Measurements from ENCODE around the gene ARMC9.
"Not testable (repeated sequence)": the region's sequence is repeated elsewhere in the genome, so short reads cannot be mapped to it uniquely, and the experiment has no call there.

The ARMC9 gene

DNA sequence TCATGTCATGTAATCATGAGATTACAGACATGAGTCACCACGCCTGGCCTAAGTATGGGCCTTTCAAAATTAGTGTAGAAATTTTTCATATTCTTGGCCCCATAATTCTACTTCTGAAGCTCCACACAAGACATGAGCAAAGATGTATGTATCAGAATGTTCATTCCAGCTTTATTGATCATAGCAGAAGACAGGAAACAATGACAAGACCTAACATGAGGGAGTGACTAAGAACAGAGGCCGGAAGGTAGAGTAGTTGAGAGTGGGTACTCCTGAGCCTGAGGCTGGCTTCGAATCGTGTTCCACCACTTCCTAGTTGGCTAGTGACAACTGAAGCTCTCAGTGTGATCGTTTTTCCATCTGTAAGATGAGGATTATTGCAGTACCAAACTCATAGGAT lies 89.3 kb downstream of the ARMC9 start:
- no peak for DNase-seq (ENCODE audit: low read depth in 2 of 2)

DNA sequence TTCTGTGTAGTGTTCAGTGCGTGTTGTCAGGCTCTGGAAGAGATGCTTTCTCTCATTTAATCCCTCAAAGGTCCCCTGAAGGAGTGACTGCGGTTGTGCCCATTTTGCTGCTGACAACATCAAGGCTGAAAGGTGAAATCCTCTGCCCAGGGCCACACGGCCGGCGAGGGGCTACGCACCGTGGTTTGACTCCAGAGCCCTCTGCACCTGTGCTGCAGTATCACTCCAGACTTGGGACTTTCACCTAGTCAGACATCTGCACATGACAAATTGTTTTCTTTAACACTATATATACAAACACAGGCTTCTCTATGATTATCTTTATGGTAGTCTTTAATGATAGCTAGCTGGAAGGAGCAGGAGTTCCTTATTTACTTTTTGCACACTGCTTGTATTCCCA lies 90.2 kb downstream of the ARMC9 start:
- no peak for DNase-seq (ENCODE audit: low read depth in 2 of 2)

DNA sequence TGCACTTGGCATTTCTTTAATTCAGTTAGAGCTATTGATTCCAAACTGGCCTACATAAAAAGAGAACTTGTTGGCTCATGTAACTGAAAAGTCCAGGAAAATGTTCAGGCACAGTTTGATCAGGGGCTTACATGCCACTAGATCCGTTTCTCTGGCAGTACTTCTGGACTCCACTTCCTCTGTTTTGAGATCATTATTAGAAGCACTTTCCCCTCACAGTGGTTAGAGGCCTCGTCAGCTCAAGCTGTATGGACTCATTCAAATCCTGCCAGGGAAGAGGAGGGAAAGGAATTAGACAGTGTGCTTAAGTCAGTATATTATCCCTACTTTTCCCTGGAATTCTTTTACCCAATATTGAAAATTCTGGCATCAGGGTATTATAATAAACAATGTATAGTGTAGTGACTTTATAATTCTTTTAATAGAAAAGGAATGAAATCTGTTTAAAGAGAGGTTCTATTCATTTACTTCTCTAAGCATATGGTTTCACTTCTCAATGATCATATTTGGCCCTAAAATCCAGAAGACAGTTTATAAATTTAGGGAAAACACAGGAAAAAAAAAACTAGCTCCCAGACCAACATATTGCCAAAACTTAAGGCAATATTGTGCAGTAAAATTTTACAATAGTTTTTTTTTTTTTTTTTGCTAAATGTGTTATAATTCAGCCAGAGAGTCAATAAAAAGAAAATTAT lies 92.0 kb downstream of the ARMC9 start:
- no peak for DNase-seq (ENCODE audit: low read depth in 2 of 2)

DNA sequence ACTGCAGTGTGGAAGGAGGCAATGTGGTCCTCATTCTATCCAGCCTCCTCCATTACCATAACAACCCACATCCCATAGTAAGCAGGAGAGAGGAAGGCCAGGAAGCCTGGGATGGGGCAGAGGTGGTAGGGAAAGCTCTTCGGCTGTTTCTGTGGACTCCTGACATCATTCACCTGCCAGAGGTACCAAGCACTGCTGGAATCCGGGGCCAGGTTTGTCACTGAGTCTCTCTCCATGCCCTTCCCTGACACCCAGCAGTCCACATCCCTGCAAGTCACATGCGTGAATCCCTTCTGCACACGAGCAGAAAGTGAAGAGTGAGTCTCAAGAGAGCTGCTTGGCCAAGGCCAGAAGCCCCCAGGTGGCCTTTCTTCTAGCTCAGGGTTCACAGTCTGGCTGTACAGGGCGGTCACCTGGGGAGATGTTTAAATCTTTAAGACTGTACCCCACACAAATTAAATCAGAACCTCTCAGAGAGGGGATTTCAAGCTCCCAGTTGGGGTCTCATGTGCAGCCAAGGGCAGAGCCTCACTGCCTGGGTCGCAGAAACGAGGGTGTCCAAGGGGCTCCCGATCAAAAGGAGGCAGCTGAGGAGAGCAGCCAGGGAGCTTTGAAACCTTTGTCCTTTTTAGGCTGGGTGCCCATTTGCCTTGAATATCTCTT lies 94.2 kb downstream of the ARMC9 start:
- DNase-seq (ENCODE audit: low read depth in 2 of 2): no peak

DNA sequence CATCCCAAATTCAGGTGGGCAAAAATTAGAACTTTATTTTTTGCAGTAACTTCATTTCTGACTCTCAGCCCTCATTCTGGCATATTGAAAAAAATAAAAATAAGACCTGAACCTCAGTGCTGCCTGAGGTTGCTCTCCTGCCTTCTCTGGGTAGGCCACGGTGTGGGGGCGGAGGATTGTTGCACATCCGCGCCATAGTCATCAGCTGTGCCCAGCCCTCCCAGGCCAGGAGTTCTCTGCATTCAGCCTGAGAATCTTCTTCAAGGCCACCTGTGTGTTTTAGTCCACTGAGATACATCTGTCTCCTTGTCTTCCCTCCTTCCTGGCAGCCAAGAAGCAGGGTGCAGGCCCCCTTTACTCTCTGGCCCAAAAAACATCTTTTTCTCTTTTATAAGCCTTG lies 94.7 kb downstream of the ARMC9 start:
- no peak for DNase-seq (ENCODE audit: low read depth in 2 of 2)

DNA sequence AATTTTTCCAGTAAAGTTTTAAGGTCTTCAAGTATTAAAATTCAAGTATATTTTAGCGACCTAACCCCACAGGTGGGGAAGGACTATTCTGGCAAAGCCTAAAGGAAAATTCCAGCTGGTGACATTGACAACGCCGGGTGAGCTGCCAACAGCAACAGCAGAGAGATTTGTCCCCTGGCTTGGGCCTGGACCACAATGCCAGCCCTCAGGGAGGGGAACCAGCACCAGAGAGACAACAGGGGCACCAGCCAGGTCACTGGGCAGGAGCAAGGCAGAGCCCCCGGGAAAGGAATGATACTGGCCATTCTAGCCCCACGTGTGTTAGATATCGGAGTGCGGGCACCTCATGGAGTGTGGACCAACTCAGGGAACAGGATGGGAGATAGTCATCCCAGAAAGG lies 95.7 kb downstream of the ARMC9 start:
- DNase-seq (ENCODE audit: low read depth in 2 of 2): no peak

DNA sequence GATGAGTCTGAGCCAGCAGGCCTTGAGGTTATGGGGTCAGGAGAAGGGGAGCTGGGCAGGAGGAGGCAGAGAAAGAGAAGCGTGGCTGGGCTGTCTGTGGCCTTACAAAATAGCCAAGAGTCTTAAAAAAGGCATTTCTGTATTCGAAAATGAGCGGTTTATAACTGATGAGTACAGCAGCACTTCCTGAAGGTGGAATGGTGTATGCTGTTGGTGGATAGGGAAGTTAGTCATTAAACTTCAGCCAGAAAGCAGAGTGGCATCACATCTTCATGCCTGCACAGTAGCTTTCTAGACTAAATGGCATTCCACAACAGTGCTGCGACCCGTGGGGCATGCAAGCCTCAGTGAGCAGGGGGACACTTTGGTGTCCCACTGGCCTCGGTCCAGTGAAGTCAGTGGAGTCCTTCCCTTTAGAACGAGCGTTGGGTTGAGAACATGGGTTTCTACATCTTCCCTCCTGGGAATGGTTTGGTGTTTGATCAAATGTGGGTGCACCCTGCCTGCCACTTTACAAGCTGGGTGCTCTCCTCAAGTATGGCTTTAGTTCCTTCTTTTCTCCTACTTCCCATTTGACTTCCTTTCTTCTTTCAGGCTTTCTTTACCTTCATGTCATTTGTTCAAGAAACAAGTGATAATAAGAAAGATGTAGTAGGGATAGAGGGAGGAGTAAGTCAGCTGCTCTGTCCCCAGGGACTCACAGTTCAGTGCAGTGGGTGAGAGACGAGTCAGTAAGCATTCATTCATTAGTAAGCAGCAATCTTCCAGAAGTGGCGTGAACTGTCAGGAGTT lies 96.3 kb downstream of the ARMC9 start:
- no peak for DNase-seq (ENCODE audit: low read depth in 2 of 2)

DNA sequence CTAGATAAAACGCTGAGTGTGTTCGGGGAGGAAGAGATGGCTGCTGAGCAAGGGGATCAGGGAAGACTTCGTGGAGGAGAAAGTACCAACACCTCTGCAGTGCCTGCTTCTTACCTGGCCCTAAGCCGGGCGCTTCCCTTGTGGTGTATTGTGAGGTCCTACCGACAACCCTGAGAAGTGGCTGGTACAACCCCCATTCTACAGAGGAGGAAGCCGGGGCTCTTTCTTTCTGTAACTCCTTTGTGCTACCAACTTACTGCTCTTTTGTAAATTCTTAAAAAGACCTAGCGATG lies 96.9 kb downstream of the ARMC9 start:
- DNase-seq (ENCODE audit: low read depth in 2 of 2): no peak

DNA sequence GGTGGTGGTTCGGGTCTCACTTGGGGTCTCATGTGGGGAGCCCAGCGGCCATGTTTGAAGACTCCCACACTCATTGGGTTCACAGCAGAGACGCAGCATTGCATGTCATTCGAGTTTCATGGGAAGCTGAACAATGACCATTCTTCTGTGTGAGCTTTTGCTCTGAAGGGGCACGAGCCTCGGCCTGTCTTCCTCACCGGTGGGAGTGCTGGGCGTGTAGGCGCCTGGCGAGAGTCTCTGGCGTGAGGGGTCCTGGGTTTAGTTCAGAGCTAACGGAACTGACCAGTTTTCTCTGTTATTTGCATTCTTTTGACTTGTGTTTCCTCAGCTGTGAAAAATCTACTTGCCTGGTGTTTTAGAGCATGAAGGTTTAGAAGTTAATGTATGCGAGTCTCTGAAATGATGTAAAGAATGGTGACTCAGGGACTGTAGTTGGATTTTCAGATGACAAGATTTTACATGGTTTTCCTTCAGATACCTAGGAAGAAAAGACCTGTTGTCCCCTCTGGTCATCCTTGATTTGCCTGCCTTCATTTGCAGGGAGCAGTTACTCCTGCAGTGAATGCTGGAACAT lies 98.1 kb downstream of the ARMC9 start:
- DNase-seq (ENCODE audit: low read depth in 2 of 2): no peak

DNA sequence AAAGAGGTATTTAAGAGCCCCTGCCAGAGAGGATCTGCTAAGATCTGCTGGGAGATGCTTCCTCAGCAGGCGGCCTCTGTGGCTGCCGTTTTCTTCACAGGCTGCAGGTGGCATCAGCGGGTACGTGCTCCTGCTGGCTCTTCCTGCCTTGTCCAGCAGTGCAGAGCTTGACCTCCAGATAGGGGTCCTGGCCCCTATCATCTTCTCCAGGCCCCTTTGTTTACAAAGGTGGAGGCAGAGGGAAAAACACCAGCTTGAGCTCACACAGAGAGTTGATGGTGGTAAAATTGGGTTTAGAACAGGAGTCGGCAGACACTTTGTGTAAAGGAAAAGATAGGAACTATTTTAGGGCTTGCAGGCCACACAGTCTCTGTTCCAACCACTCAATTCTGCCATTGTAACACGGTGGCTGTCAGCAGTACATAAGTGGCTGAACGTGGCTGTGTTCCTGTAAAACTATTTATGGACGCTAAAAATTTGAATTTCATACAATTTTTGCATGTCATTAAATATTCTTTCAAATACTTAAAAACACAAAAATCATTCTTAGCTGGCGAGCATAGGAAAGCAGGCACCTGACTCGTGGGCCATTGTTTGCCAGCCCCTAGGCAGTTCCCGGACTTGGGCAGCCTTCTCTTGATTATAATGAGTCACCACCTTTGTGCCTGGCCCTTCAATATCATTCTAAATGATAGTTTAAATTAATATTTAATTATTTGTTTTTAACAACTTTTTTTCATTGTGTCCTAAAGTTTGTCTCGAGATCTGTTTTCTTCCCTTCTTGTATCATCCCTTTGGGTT lies 98.9 kb downstream of the ARMC9 start:
- DNase-seq (ENCODE audit: low read depth in 2 of 2): peak in 1 of 2 donors; percentile 12

DNA sequence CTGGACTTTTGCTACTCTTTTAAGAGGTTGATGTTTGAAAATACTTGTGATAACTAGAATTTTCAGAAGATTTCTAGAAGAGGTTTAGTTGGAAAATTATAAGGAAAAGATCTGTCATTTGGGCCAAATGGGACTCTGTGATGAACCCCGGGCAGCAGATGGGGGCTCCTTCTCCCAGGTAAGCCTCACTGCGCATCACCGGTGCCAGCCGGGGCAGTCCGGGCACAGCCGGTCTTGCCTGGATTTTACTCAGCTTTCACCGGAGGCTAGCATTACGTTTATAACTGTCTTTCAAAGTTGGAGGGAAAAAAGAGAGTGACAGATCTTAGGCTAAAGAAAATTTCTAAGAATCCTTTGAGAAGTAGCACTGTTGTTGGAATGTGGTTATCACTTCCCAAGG lies 99.7 kb downstream of the ARMC9 start:
- no peak for DNase-seq (ENCODE audit: low read depth in 2 of 2)

DNA sequence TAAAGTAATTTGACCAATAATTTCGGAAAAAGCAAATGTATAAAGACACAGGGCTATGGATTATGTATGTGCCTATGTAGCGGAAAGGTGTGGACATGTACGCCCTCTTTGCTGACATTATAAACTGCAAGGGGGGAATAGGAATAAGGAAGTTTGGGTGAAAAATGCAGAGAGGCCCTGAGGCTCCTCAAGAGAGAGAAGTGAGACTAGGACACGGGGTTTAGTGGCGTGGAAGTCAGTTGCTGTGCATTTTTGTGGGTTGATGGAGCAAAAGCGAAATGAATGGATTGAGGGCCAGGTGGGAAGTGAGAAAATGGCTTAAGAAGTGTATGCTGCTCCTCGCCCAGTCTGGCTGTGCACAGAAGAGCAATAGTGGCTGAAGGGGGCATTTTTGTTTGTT lies 100.8 kb downstream of the ARMC9 start:
- DNase-seq (ENCODE audit: low read depth in 2 of 2): no peak

DNA sequence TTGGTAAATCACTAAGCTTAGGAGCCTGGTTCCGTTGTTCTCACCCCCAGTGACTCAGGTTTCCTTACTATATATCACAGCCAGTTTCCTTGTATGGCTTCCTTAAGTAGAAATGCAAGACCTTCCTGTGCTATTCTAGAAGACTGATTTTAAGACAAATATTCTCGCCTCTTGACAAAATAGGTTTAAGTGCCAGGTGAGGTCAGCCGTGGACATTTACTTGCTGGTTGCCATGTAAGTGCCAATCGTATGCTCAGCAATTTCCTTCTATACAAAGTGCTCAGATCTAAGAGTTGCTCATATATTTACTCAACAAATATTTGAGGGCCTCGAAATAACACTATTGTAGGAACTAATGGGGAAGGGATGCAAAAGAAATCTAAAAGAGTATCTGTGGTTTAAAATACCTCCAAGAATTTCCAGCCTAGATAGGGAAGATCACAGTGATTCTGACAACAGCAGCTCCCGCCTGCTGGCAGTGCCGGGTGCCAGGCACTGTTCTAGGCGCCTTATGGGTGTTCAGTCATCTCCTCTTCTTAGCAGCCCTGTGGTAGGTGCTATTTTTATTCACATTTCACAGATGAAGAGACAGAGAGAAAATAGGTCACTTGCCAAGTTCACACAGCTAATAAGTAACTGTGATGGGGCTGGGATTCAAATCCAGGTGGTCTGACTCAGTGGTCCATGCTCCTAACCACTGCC lies 101.7 kb downstream of the ARMC9 start:
- no peak for DNase-seq (ENCODE audit: low read depth in 2 of 2)

DNA sequence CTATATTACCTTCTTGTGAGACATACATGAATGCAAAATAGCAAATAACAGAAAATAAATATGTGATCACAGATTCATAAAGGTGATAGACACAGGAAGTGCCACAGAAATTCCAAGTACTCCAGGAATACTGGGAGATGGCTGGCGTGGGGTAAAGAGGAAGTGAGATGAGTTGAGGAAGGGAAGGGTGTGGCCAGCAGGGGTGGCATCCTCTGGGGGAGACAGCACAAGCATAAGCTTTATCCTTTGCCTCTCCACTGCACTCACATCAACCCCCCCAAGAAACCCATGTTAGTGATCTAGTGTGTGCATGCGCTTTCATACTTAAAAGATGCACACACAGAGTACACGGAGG lies 102.3 kb downstream of the ARMC9 start:
- no peak for DNase-seq (ENCODE audit: low read depth in 2 of 2)

DNA sequence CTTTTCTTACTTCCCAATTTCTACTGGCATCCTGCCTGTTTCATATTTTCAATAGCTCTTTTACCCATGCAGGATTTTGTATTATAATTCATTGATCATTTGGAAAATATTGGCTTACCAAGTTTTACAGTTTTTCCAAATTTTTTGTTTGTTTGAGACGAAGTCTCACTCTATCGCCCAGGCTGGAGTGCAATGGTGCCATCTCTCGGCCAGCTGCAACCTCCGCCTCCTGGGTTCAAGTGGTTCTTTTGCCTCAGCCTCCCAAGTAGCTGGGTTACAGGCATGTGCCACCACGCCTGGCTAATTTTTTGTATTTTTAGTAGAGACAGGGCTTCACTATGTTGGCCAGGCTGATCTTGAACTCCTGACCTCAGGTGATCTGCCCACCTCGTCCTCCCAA lies 105.8 kb downstream of the ARMC9 start:
- not testable (repeated sequence) for DNase-seq (ENCODE audit: low read depth in 2 of 2)

DNA sequence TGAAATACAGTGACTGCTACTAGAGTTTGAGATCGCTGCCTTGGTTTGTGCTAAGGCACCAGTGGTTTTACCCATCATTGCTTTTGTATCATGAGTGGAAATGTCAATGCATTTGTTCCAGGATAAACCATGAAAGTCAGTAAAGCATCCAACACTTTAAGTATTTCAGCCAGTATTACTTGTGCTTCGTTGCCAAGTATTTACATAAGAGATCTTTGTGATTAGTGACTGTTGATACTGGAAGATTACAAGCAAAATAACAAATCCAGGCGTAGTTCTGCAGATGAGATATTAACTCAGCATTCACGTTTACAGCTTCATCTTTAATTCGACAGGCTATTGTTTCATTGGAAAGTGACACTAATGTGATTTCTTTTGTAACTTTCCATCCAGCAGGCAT lies 106.8 kb downstream of the ARMC9 start:
- DNase-seq (ENCODE audit: low read depth in 2 of 2): no peak

DNA sequence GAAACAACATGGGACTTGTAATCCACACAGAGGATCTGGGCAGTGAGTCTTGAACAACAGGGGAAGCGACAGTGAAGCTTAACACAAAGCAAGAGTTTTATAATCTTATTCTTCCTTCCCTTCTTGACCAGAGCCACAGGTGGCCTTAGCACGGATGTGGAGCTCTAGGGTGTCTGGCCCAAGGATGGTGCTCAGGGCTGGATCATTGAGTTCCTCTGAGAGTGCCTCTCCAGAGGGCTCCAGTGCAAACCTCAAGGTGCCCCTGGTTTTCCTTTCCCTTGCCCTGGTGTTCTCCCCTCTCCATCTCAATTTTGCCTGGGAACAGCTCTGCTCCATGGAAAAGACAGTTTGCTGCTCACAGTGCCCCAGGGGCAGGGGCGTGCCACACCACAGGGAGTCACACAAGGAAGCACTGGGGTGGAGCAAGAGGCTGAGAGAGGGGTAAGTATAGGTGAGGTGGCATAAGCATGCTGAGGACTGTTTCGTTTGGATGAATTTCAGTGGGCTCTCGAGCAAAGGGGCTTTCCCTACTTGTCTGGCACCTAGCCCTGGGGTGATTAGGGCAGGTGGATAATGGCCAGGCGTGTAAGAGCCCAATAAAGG lies 108.5 kb downstream of the ARMC9 start:
- no peak for DNase-seq (ENCODE audit: low read depth in 2 of 2)

DNA sequence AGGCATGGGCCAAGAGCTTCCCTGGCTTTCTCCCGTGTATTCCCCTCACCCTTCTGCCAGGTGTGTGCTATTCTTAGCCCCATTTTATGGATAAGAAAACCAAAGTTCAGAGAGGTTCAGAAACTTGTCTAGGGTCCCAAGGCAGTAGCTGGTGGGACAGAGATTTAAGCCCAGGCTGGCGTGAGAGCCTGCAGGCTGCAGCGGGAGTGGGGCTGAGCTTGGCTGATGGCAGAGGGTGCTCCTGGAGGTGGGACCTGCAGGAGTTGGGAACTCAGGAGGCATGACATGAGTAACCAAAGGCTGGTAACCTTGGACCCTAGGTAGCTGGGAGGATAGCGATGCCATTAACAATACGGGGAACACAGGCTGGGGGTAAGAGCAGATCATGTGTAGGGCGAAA lies 109.8 kb downstream of the ARMC9 start:
- DNase-seq (ENCODE audit: low read depth in 2 of 2): no peak

DNA sequence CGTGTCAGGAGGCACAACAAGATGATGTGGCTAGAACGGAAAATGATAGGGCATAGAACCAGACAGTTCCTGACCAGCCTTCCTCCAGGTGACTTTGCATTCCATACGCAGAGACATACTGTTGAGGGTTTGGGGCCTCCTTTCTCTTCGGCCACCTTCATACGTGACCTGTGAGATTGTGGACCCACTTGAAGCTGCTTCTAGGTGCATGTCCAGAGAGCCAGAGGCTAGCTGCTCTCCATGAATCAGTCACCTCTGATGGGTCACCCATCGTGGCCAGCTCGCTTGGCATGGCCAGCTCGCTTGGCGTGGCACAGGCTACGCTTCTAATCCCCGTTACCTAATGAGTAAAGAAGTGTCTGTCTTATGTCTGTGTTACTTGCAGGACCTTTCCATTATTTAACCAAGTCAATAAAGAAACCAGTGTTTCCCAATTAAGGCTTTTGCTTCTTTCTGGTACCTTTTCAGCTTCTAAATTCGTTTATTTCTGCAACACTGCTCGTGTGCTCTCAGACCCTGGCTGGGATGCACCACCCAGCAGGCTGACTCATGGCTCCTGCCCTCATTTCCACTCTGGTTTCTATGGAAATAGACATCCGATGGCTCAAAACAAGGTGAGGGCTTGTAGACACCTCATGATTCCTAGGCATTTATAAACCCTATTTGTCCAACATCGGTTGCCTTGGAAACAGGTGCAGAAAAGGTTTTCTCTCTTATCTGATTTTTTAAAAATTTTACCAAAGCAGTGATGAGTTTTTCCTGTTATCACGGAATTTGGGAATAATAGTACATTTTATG lies 110.4 kb downstream of the ARMC9 start:
- no peak for DNase-seq (ENCODE audit: low read depth in 2 of 2)

DNA sequence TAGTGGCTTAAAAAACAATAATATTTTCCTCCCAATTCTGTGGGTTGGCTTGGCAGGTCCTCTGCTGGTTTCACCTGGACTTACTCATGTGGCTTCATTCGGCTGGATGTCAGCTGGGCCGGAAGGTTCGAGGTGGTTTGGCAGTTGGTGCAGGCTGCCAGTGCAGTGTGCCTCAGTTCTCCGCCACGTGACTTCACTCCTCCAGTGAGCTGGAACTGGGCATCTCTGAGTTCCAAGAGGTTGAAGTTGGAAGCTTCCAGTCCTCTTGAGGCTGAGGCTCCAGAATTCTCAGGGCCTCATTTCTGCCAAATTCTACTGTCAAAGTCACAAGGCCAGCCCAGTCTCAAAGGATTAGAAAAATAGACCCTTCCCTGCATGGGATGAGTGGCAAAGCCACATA lies 113.6 kb downstream of the ARMC9 start:
- DNase-seq (ENCODE audit: low read depth in 2 of 2): no peak

Measured in stimulated activated CD8-positive, alpha-beta memory T cell treated with anti-CD3 and anti-CD28 coated beads, Interleukin-2, amount 100 ng/mL, for 48 hours (primary cell).